NCI-H446 (cell line): ENCODE results near the gene PRPSAP2.
"Not testable (repeated sequence)": the region's sequence is repeated elsewhere in the genome, so short reads cannot be mapped to it uniquely, and the experiment has no call there.

ENCODE experiments used
- DNase-seq, 2 experiments: peaks; one replicate each; lab custom pipeline; 2025; lab: John Stamatoyannopoulos, UW

The PRPSAP2 gene

DNA sequence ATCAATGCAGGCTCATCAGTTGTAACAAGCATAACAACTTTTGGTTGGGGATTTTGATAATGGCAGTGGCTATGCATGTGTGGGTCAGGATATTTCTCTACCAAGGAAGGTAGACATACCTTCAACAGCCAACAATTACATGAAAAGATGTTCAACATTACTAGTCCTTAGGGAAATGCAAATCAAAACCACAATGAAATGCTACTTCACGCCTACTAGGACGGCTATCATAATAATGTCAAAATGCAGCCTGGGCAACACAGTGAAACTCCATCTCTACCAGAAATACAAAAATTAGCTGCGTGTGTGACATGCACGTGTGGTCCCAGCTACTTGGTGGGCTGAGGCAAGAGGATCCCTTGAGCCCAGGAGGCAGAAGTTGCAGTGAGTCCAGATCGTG lies 86.7 kb downstream of the PRPSAP2 start:
- no peak for DNase-seq

DNA sequence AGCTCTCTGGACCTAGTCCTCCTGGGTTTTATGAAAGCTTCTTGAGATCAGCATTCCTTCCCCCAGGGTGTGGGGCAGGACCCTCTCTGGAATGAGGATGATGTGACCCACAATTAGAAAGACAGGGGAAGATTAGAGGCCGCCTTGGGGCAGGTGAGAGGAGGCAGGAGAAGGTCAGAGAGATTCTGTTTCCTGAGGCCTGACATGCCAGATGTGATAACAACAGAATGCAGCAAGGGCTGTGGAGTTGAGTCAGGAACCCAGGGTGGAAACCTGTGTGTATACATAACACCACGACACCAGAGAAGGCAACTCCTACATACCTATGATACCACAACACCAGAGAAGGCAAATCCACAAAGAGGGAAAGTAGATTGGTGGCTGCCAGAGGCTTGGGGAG lies 88.6 kb downstream of the PRPSAP2 start:
- DNase-seq: no peak

DNA sequence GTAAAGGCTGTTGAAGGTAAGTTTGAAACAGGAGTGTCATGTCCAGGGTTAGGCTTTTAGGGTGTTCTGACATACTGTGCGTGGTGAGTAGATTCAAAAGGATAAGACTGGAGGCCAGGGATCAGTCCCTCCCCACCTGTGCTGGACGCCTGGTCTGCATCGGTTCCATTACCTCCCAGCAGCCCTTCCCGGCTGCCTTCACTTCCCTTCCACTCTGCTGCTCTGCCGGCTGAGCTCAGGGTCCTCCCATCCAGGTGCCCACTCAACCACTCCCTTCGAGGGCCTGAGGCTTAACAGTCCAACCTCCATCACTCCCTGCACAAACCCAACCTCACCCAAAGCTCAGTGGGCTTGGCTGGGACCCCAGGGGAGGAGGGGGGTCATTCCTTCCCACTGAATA lies 89.9 kb downstream of the PRPSAP2 start:
- DNase-seq: no peak

DNA sequence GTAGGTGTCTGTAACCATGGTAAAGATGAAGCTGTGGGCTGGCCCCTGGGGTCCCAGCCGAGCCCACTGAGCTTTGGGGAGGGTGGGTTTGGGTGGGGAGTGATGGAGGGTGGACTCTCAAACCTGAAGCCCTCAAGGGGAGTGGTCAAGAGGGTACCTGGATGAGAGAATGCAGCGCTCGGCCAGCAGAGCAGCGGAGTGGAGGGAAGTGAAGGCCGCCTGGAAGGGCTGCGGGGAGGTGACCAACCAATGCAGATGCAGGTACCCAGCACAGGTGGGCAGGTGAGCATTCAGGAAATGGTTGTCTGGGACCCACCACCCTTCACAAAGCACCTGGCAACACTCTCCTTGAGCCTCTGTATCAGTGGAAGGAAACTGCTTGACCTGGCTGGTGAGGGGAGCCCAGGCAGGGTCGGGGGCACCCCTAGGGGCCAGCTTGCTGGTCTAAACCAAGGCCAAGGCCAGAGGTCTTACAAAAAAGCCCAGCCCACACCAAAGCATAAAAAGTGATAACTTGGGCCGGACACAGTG lies 90.6 kb downstream of the PRPSAP2 start:
- DNase-seq: no peak

DNA sequence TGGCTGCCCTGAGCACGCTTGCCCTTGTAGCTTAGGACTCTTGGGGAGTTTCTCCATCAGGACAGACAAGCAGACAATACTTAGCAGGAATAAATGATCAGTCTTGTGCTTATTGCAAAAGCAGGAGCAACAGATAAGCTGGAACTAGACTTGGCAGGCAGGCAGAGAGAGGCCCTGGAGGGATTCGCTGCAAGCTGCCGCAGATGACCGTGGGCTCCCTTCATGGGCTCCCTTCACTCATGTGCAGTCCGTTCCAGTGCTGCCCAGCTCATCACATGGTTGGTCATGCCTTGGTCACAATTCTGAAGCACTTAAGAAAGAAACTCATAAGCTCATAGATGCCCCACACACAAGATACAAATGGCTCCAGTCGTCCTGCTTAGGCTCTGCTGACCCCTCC lies 91.6 kb downstream of the PRPSAP2 start:
- no peak for DNase-seq

DNA sequence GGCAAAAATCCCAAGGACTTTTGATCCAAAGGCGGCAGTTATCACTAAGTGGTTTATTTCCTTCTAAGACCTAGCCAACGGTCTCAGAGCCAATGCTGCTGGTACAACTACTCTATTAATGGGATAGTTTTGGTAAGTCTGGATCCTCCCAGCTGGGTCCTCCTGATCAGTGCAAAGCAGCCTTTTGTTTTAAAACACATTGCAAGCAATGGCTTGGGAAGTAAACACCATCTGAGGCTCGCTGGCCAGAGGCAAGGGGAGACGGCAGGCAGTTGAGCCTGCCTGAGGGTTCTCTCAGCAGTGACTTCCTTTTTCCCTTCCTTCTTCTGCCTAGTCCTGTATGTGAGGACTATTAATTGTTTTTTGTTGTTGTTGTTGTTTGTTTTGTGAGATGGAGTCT lies 92.4 kb downstream of the PRPSAP2 start:
- no peak for DNase-seq

DNA sequence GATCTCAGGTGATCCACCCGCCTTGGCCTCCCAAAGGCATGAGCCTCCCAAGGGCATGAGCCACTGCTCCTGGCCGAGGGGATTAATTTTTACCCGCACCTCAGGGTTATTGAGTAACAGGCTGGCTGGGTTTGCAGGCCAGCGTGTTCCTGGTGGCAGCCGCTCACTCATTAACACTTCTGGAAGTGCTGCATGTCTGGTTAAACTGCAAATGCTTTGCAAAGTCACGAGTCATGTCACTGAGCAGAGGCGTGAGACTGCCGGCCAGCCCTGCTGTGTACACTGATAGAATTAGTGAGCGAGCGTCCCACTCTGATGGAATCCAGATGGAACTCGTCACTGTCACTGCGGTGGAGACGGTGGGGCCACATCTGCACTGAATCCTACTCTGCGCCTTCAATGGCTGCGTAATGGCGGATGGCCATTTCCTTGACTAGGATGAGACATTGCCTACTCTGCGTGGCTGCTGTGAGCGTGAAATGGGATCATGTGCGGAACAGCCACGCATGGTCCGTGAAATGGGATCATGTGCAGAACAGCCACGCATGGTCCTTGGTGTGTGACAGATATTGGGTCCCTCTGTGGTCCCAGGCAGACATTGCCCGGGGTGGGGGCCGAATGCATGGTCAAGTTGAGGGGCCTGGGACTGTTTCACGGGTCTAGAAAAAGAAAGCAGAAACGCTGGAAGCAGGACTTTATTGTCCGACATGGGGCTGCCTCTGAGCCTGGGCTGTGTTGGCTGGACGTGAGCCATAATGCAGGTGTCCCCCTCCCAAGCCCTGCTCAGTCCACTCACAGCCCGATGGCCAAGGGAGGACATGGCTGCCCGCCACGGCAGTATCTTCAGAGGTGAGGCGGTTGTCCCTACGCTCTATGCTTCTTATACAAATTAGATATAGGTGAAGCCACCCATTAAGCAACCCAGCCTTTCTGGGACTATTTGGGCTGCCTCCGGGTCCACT lies 93.3 kb downstream of the PRPSAP2 start:
- DNase-seq: no peak

DNA sequence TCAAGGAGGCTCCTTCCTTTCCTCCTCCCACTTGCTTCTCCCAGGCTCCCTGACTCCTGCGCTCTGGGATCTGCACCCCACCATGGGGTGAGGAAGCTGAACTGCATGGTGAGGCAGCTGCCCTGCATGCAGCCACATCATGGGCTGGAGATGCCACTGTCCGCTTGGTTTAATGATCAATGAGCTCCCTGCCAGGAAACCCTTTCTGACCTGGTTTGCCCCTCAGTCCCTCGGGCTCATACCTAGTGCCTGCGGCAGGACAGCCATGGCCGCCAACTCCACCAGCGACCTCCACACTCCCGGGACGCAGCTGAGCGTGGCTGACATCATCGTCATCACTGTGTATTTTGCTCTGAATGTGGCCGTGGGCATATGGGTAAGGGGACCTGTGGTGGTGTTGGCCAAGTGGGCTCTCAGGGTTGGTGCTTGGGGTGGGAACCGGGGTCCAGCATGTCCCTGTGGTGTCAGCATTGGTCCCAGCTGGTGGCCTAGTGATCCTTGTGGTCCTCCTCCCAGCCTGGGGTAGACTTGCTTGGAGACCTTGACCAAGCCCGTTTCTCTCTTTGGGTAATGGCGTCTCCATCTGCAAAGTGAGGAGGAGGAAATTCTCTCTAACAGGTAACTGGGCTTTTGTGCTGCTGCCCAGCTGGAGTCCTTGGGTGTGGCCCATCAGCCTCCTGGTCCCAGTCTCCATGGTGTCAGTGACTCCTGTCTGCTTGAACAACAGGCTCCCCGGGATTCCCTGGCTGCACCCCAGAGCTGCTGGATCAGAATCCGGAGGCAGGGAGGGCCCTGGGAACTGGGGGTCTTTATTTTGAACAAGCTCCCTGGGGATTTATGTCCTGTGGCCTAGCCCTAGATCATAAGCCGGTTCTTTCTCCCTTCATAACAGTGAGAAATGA lies 94.3 kb downstream of the PRPSAP2 start, which contains the start of gene SLC5A10:
SLC5A10 (plus strand) TSS at position 225 of the 902 bp plus-strand sequence; CDS start at position 266, 41 bp downstream.
- DNase-seq: no peak

DNA sequence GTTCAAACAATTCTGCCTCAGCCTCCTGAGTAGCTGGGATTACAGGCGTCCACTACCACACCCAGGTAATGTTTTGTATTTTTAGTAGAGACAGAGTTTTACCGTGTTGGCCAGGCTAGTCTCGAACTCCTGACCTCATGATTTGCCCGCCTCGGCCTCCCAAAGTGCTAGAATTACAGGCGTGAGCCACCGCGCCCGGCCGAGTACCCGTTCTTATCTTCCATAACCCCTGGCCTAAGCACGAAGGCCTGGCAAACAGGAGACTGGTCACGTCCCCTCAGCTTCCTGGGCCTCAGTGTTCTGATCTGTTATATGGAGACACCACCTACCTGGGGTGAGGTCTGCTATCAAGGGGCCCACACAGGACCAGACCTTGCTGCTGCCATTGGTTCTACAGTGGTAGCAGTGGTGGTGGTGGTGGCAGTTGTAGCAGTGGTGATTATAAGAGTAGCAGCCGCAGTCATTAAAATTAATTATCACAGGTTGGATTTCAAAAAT lies 95.3 kb downstream of the PRPSAP2 start:
- DNase-seq: no peak

DNA sequence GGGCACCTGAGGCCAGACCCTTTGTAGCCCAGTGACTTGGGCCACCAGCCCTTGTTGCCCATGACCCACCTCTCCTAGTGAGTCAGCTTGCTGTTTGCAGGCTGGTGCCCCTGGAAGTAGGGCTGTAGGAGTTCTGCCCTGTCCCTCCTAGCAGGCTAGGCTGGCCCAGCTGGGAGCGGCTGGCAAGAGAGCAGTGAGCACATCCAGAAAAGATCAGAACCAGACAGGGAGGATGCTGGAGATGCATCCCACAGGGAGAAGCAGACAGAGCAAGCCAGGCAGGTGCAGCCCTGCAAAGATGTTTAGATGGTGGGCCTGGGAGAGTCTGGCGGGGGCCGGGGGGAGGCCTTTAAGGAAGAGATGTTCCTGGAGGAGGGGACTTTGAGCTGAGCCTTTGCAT lies 96.4 kb downstream of the PRPSAP2 start:
- DNase-seq: no peak

DNA sequence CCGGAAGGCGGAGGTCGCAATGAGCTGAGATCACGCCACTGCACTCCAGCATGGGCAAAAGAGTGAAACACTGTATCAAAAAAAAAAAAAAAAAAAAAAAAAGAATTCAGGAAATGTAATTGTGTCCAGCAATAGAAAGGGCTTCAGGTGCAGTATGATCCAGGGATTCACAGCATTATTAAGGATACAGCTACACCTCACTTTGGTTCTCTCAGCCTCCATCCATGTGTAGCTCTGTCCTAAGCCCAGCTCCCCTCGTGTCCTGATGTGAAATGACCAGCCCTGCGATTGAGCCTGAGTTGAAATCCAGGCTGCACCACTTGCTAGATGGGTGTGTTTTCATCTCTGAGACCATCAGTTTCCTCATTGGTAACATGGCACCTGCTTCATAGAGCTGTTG lies 97.1 kb downstream of the PRPSAP2 start:
- no peak for DNase-seq

DNA sequence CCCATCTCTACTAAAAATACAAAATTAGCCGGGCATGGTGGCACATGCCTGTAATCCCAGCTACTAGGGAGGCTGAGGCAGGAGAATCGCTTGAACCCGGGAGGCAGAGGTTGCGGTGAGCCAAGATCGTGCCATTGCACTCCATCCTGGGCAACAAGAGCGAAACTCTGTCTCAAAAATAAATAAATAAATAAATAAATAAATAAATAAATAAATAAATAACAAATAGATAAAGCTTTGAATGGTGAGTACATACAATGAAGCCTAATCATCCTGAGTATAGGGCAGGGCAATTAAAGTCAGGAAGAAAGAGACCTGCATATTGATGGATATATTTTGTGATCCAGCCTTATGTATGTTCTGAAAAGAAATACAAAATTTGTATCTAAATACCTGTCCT lies 98.1 kb downstream of the PRPSAP2 start:
- DNase-seq: not testable (repeated sequence)

DNA sequence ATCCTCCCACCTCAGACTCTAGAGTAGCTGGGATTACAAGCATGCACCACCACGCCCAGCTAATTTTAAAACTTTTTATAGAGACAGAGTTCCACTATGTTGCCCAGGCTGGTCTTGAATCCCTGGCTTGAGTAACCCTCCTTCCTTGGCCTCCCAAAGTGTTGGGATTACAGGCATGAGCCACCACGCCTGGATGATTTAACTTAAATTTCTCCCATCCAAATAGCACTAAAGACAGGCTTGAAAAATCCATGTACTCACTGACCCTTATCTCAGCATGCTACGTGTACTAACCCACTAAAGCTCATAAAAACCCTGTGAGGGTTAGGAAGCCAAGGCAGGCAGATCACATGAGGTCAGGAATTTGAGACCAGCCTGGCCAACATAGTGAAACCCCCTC lies 98.7 kb downstream of the PRPSAP2 start:
- DNase-seq: no peak

DNA sequence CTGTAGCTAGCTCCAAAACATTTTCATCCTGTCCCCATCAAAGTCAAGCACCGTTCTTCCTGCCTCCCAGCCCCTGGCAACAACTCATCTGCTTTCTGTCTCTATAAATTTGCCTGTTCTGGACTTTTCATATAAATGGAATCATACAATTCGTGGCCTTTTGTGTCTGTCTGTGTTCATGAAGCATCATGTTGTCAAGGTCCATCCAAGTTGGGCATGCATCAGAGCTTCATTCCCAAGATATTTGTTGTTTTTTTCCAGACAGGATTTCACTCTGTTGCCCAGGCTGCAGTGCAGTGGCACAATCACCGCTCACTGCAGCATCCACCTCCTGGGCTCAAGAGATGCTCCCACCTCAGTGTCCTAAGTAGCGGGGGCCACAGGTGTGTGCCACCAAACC lies 99.9 kb downstream of the PRPSAP2 start:
- DNase-seq: no peak

DNA sequence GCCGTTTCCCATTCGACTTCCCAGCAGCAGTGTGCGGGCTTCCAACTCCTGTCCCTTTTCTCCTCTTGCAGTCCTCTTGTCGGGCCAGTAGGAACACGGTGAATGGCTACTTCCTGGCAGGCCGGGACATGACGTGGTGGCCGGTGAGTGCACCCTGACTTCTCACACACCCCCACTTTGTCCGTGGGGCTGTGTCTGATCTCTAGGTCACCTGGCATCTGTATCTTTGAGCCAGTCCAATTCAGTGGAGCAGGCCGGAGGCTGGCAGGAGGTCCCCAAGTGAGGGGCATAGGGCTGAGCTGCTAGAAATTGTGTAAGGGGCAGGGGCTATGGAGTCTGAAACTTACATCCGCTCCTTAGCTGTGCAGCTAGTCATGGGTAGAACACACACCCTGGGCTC lies 100.7 kb downstream of the PRPSAP2 start:
- DNase-seq: no peak

DNA sequence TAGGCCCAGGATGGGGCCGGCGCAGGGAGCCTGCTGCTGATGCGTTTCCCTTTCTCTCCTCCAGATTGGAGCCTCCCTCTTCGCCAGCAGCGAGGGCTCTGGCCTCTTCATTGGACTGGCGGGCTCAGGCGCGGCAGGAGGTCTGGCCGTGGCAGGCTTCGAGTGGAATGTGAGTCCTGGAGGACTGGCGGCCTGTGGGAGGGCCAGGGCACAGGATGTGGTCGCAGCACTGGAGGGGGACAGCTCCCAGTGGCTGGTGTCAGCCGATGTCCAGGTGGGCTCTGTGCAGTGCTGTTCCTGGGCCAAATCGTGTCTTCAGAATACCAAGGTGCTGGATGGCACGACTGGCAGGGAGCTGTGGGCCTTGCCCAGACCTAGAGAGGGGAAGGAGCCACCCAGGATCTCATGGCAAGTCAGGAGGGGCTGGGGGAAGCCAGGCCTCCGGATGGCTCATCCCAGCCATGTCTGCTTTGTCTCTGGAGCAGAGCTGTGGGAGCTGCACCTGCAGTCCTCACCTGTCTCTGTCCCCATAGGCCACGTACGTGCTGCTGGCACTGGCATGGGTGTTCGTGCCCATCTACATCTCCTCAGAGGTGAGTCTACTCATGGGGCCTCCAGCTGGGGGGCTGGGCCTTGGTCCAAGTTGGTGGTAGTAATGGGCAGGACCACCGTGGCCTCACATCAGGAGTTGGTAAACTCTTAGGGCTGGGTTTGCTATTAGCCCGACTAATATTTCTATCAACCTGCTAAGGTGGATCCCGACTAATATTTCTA lies 101.3 kb downstream of the PRPSAP2 start:
- no peak for DNase-seq

DNA sequence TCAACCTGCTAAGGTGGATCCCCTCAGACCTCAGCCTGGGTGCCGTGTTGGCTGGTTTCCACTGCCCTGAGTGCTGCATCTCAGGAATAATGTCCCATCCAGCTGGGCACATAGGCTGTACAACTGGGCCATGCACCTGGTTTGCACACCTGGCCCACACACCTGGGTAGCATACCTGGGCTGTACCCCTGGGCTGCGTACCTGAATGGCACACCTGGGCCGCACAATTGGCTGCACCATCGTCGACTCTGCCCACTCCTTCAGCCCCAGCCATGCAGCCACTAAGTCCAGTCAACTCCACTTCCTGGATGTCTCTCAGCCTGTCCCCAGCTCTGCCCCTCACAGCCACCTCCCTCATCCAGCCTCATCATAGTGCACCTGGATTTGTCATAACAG lies 101.9 kb downstream of the PRPSAP2 start:
- no peak for DNase-seq

DNA sequence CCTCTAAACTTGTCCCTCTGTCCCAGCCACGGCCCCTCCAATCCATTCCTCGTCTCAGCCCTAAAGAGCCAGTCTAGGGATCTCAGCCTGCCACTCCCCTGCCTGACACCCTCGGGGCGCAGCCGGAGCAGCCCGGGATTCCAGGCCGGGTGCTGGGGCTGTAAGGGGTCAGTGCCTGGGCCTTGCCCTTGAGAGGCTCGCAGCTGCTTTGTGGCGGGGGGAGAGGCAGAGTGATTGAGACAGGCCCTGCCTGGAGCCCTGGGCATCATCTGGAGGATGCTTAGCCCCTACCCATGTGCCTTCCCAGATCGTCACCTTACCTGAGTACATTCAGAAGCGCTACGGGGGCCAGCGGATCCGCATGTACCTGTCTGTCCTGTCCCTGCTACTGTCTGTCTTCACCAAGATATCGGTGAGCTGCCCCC lies 102.3 kb downstream of the PRPSAP2 start:
- DNase-seq: no peak

DNA sequence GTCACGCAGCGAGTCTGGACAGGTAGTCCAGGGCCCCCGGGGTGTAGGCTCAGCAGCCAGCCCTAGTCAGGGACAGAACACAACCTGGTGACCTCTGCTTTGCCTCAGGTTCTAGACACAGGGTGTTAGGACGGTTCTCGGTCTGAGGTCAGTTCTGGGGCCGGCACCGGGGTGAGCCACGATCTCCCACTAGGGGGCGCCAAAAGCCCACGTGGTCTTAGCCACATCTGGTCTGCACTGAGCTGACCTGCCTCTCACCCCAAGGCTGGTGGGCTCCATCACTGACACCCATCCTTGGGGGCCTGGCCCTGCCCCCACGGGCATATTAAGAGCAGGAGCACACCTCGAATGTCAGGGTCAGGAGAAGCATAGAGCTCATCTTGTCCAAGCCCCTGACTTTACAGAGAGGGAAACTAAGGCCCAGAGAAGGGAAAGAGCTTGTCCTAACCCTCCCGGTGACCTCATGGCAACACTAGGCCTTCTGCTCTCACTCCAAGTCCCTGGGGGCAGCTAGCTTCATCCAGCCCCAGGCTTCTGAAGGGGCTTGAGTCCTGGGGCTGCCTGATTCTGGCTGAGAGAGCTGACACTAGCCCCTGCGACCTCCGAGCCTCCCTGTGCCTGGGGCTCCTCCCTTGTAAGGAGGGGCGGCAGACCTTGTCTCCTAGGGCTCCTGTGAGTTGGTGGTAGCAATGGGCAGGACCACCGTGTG lies 103.0 kb downstream of the PRPSAP2 start:
- DNase-seq: peak in 1 of 2 experiments; percentile 63

DNA sequence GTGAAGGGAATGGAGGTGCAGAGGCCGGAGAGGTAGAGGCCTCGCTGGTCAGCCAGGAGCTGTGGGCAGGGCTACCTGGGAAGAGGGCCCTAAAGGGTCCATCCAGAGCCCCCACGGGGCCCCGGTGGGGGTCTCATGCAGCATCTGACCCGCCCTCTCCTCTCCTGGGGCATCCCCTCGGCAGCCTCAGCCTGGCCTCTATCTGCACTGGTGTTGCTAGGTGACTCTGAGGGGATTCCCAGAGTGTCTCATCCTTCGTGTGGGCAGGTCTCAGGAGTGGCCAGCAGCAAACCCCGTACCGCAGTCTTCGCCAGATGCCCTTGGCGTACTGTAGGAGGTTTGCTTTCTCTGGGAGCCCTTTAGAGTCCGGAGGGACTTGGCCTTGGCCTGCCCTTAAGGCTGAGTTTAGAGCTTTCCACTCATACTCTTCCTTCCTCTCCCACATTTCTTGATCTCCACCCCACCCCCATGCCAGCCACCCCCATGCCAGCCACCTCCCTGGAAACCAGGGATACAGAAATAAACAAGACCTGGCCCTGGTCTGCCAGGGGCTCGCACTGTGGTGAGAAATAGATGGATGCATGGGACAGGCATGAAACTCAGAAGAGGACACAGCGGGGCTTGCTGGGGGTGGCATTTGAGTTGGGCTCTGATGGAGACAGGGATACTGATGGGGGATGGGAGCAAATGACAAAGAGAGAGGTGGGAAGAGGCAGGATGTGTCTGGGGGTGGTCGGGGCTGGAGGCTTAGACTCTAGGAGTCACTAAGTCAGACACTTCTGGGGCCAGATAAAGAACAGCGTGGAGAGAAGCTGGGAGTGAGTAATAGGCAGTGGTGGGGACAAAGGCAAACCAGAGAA lies 103.9 kb downstream of the PRPSAP2 start:
- no peak for DNase-seq
